Gastrocnemius medialis (tissue), 4 donors: ENCODE data around the gene FERMT2. TPM values are rescaled to one million over a fixed set of nuclear protein-coding genes. Genes with fewer than 3 reads are reported as not detected.

Experiments used
- ATAC-seq, 2 donors: fragments of 150-250 bp; one replicate each; pipeline ENCODE4 v1.9.1; 2016
- DNase-seq, 2 donors: peaks; one replicate each; pipeline ENCODE4 v3.0.0-alpha.2; 2019
- H3K27ac ChIP-seq, 4 donors: fragments of 200-600 bp; sonication (generic); 1 replicate in 1 of 4; 2 replicates in 3 of 4; pipeline ENCODE4 v1.5.1; 2016 to 2018; ENCODE audit warnings: mild to moderate bottlenecking in 2 of 4, moderate library complexity in 1 of 4
- H3K27me3 ChIP-seq, 3 donors: fragments of 200-600 bp; sonication (generic) in 2 of 3; 1 replicate in 1 of 3; 2 replicates in 2 of 3; pipeline versions ENCODE4 v1.5.1 to v1.6.0; 2016 to 2019; ENCODE audit warnings: mild to moderate bottlenecking in 1 of 3, moderate library complexity in 1 of 3
- H3K36me3 ChIP-seq, 2 donors: fragments of 200-600 bp; sonication (generic) in 1 of 2; one replicate each; pipeline ENCODE4 v1.5.1; 2017 to 2018
- H3K4me1 ChIP-seq, 2 donors: fragments of 200-600 bp; sonication (generic) in 1 of 2; one replicate each; pipeline ENCODE4 v1.5.1; 2016 to 2017; ENCODE audit warnings: mild to moderate bottlenecking in 2 of 2
- H3K4me3 ChIP-seq, 4 donors: fragments of 200-600 bp; sonication (generic) in 3 of 4; 1 replicate in 1 of 4; 2 replicates in 3 of 4; pipeline ENCODE4 v1.5.1; 2016 to 2019; ENCODE audit warnings: mild to moderate bottlenecking in 2 of 4
- H3K9me3 ChIP-seq, 3 donors: fragments of 200-600 bp; sonication (generic) in 2 of 3; 1 replicate in 1 of 3; 2 replicates in 2 of 3; pipeline ENCODE4 v1.5.1; 2016 to 2019
- CTCF ChIP-seq, 5 experiments: fragments of 450-650 bp in 3 of 5; fragments of 200-600 bp in 2 of 5; sonication (generic) in 2 of 5; IDR thresholded peaks in 4 of 5; conservative IDR thresholded peaks in 1 of 5; 1 replicate in 4 of 5; 2 replicates in 1 of 5; pipeline ENCODE4 v1.5.1; 2016 to 2019; ENCODE audit warnings: antibody characterized with exemption in 5 of 5, mild to moderate bottlenecking in 3 of 5, moderate library complexity in 3 of 5
- POLR2A ChIP-seq, 2 donors: fragments of 450-650 bp; IDR thresholded peaks; one replicate each; pipeline ENCODE4 v1.6.1; 2017; ENCODE audit warnings: antibody characterized with exemption in 2 of 2, mild to moderate bottlenecking in 2 of 2, moderate library complexity in 2 of 2
- in situ Hi-C, 4 donors: fragments of 200-750 bp; cut with MboI; loops; one replicate each; pipeline versions ENCODE4 v1.15.0 to v1.8.0; 2017; ENCODE audit warnings: low sequenced_read_pairs in 4 of 4
- intact Hi-C: fragments of 100-400 bp; cut with DNase I; formaldehyde crosslinking; loops from one replicate; pipeline ENCODE4 v1.15.1; 2023; ENCODE audit warnings: low total_unique reads
- total RNA-seq, 4 donors: library from RNA; depleted of rRNA; stranded (reverse); fragments of >200 nt; gene quantifications; one replicate each; pipeline versions ENCODE4 v1.1.0 to v1.2.3, GENCODE V29; 2016

The FERMT2 gene
- total RNA-seq, 4 donors from 2014 or later: 44.0 to 75.9 (median 59.7) TPM

GRCh38 chr14:52901357-52901980 lies 49.4 kb downstream of the FERMT2 start:
- ATAC-seq: no peak
- DNase-seq: no peak
- Histone ChIP-seq H3K36me3 (peaks cover 0 to 5% of the 10 kb centered on the region in 2 donors), H3K4me1 (peaks cover 10 to 24% of the 10 kb centered on the region in 2 donors), H3K9me3 (no peaks in the 10 kb centered on the region), H3K27me3 (no peaks in the 10 kb centered on the region), H3K27ac (no peak overlapping the region), H3K4me3 (no peak overlapping the region)
- intact Hi-C loops: no loop called here
- TF ChIP-seq POLR2A (IDR thresholded peaks at IDR 0.05): no peak
- no peak for TF ChIP-seq CTCF (IDR thresholded peaks at IDR 0.05 in 4 of 5, conservative IDR thresholded peaks at IDR 0.05 in 1 of 5)
- in situ Hi-C loops: no loop called here

GRCh38 chr14:52900731-52901130 lies 50.1 kb downstream of the FERMT2 start:
- H3K36me3 ChIP-seq: peaks cover 0 to 5% of the 10 kb centered on the region in 2 donors
- in situ Hi-C loops (no loop called here), intact Hi-C loops (no loop called here)
- ATAC-seq (no peak), DNase-seq (no peak)
- H3K4me3 ChIP-seq: no peak overlapping the region
- TF ChIP-seq CTCF (IDR thresholded peaks at IDR 0.05 in 4 of 5, conservative IDR thresholded peaks at IDR 0.05 in 1 of 5) (no peak), POLR2A (IDR thresholded peaks at IDR 0.05) (no peak)
- no peaks in the 10 kb centered on the region for H3K27me3 ChIP-seq
- H3K27ac ChIP-seq: no peak overlapping the region
- H3K9me3 ChIP-seq: no peaks in the 10 kb centered on the region
- H3K4me1 ChIP-seq: peaks cover 10 to 23% of the 10 kb centered on the region in 2 donors

GRCh38 chr14:52898496-52898895 lies 52.4 kb downstream of the FERMT2 start:
- no peak for DNase-seq
- in situ Hi-C loops (no loop called here), intact Hi-C loops (no loop called here)
- Histone ChIP-seq H3K9me3 (no peaks in the 10 kb centered on the region), H3K27ac (no peak overlapping the region), H3K27me3 (no peaks in the 10 kb centered on the region), H3K4me3 (no peak overlapping the region), H3K4me1 (peaks cover 18 to 32% of the 10 kb centered on the region in 2 donors), H3K36me3 (peaks cover 0 to 5% of the 10 kb centered on the region in 2 donors)
- TF ChIP-seq CTCF (IDR thresholded peaks at IDR 0.05 in 4 of 5, conservative IDR thresholded peaks at IDR 0.05 in 1 of 5) (no peak), POLR2A (IDR thresholded peaks at IDR 0.05) (no peak)
- ATAC-seq: no peak

GRCh38 chr14:52895000-52895399 lies 55.9 kb downstream of the FERMT2 start:
- Histone ChIP-seq H3K36me3 (peaks cover 0 to 22% of the 10 kb centered on the region in 2 donors), H3K27ac (no peak overlapping the region), H3K4me3 (no peak overlapping the region), H3K9me3 (no peaks in the 10 kb centered on the region), H3K27me3 (no peaks in the 10 kb centered on the region), H3K4me1 (peaks cover 9 to 15% of the 10 kb centered on the region in 2 donors)
- intact Hi-C loops (no loop called here), in situ Hi-C loops (no loop called here)
- no peak for ATAC-seq
- no peak for DNase-seq
- TF ChIP-seq POLR2A (IDR thresholded peaks at IDR 0.05): no peak

GRCh38 chr14:52891800-52892199 lies 59.0 kb downstream of the FERMT2 start:
- DNase-seq: no peak
- Histone ChIP-seq H3K27ac (no peak overlapping the region), H3K4me3 (no peak overlapping the region), H3K36me3 (peaks cover 0 to 31% of the 10 kb centered on the region in 2 donors), H3K27me3 (no peaks in the 10 kb centered on the region), H3K4me1 (peaks cover 9 to 15% of the 10 kb centered on the region in 2 donors), H3K9me3 (no peaks in the 10 kb centered on the region)
- in situ Hi-C loops (no loop called here), intact Hi-C loops (no loop called here)
- TF ChIP-seq POLR2A (IDR thresholded peaks at IDR 0.05) (no peak), CTCF (IDR thresholded peaks at IDR 0.05 in 4 of 5, conservative IDR thresholded peaks at IDR 0.05 in 1 of 5) (no peak)
- no peak for ATAC-seq
